HG02943 (cell line): ENCODE measurements around the gene OSBPL6.

Experiments used
- ATAC-seq: cut with Tn5 transposase; IDR thresholded peaks from one replicate; pipeline ENCODE4 v1.9.1; 2021; ENCODE audit warnings: mild to moderate bottlenecking, low read depth, moderate library complexity; ENCODE audit not compliant: unreplicated experiment

Gene OSBPL6

GRCh38 chr2:178234648-178235047, 40.3 kb downstream of the OSBPL6 start:
- no peak for ATAC-seq

GRCh38 chr2:178237488-178238153, 43.3 kb downstream of the OSBPL6 start:
- no peak for ATAC-seq

GRCh38 chr2:178238154-178238521, 43.8 kb downstream of the OSBPL6 start:
- ATAC-seq, result no peak

DNA sequence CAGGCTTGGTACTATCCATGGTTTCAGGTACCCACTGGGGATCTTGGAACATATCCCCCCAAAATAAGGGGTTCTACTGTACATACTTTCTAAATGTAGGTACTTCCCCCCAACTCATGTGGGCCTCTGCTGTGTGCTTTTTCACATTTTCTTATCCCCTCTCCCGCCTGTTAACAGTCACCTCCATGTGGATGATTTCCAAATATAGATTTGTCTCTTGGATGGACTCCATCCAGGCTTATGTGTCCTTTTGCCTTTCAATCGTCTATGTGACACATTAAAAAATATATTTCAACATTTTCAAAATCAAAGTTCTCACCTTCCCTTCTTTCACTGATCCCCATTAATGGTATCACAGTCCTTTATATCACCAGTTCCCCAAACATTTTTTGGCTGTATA, 44.4 kb downstream of the OSBPL6 start:
- no peak for ATAC-seq

DNA sequence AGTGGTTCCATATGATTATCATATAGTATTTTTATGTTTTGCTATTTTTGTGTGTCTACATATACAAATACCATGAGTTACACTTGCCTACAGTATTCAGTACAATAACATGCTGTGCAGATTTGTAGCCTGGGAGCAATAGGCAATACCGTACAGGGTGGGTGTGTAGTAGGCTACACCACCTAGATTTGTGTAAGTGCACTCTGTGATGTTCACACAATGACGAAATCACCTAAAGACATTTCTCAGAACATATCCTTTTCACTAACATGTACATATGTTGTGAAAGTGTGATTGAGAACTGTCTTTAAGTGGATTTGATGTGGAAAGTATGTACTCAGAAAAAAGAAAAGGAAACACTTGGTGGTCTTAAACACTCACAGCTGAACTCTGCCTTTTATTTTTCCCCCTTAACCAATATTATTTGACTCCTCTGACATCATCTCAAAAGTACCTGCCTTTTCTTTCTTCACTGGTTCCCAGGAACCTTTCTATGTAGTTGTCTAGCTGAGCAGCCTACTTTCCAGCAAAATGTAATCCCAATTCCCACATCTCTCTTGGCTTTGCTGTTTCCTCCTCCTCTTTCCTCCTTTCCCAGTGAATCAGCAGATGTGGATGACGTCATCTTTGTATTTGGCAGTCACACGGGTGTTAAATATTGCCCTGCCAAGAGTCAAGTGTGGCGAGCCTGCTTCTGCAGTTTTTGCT, 47.7 kb downstream of the OSBPL6 start:
- no peak for ATAC-seq

DNA sequence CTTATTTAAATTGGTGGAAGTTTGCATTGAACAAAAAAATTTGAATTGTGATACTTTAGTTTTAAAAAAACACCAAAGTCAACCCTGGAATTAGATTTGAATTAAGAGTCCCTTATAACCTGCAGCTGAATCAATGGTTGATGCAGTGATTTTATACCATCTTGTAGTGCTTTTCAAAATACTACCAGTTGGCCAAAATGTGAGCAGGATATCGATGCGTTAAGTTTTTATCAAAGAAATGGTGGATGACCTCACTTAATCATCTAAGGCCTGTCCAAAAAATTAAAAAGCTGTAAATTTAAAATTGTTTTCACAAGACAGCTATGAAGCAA, 48.2 kb downstream of the OSBPL6 start:
- ATAC-seq, result no peak

DNA sequence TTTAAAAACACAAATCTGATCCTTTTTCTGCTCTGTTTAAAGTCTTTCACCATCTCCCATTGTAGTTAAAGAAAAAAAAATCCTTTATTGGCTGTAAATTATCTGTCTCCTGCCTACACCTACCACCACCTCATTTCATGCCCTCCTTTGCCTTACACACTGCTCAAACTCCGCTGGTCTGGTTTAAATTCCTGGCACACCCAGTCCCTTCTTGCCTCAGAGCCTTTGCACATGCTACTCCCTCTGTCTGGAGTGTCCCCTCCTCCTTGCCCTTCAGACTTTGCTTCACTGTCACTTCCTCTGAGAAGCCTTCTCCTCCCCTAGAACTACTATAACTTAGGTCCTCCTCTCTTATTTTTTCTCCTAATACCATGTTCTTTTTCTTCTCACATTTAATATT, 49.6 kb downstream of the OSBPL6 start:
- ATAC-seq, result no peak

DNA sequence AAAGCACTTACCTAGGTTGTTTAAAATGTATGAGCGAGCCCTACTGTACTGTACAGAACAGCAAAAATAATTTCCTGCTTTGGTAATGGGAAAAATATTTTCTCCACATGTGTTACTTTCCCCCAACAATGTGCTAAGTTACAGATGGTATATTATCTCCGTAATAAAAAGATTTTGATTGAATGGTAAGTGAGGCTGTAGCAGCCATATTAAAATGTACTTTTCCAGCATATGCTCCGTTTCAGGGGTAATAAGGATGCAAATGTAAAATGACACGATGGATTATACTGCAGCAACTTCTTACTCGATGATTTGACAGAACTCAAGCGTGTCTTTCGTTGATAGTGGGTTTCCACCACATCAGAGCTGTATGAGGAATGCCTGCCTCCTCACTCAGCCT, 50.5 kb downstream of the OSBPL6 start:
- ATAC-seq, result no peak

DNA sequence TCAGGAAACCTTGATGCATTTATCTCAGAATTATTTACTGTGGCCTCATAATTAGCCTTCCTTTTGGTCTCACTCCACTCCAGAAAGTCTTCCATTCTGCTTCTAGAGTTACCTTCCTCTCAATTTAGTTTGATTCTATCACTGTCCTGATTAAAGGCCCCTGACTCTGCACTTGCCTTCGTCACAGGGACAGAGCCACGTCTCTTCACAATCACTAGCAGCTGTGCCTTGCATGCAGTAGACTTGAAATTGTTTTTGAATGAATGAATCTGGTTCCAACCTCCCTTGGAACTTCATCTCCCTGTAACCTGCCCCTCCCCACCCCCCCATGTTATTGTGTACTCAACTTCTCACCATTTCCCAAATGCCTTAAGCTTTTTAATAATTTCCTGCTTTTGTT, 52.4 kb downstream of the OSBPL6 start:
- ATAC-seq, result no peak

GRCh38 chr2:178247250-178247649, 52.9 kb downstream of the OSBPL6 start:
- no peak for ATAC-seq

DNA sequence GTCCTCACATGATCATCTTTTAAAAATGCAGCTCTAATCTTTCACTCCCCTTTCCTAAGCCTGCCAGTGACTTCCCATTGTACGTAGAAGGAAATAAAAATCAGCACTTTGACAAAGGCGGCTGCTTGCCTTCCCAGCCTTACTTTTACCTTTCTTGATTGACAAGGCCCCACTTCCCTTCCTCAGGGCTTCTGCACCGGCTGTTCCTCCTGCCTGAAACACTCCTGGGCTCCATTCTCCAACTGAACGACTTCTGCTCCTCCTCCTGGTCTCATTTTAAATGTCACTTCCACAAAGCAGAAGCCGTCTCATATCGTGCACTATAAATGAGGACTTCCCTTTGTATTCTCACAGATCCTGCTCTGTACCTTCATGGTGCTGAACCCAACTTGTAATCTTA, 56.1 kb downstream of the OSBPL6 start:
- ATAC-seq, result no peak

GRCh38 chr2:178251151-178251955, 57.0 kb downstream of the OSBPL6 start:
- ATAC-seq, result no peak

DNA sequence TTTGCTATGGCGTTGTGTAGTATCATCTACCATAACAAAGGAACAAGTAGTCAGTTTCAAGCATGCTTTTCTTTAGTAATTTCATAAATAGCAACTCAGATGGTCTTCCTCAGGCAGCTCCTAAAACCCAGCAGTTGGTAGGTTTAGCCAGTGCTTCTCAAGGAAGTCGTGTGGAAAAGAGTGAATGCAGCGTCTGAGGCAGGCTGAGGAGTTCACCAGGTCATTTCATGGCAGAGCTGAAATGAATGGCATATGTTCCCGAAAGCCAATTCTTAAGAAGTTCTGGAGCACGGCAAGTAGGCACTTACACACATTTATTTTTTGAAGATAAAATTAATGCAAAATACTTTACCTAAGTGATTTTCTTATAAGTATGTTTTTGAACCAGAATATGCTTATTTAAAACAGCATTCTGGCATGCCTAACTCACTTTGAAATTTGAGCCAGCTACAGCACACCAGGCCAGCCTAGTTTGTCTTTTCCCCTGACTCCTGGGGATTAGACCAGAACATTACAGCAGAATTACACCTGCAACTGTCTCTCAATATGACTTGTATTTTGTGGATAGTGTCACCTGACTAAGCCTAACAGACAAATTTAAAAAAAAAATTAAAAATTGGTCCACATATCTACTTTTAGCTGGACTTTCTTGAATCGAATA, 62.2 kb downstream of the OSBPL6 start:
- no peak for ATAC-seq

- no peak for ATAC-seq
These were observed 62.8 kb downstream of the OSBPL6 start for GRCh38 chr2:178257127-178257526.

DNA sequence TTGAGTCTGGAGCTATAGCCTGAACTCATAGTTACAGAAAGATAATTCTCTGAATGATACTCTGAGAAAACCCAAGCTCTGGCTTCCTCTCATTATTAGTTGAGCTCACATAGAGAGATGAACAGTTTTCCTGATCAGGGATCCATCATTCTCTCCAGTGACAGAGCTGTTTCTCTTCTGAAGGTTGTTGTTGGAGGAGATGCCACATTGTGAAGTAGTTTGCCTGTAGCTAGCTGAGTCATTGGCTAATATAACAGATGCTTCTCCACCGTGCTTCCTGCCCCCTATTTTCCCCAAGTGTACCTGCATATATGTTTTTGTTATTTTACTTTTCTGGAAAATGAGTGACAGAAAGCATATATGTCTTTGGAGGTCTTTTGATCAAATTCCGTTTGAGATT, 64.6 kb downstream of the OSBPL6 start:
- ATAC-seq, result no peak

DNA sequence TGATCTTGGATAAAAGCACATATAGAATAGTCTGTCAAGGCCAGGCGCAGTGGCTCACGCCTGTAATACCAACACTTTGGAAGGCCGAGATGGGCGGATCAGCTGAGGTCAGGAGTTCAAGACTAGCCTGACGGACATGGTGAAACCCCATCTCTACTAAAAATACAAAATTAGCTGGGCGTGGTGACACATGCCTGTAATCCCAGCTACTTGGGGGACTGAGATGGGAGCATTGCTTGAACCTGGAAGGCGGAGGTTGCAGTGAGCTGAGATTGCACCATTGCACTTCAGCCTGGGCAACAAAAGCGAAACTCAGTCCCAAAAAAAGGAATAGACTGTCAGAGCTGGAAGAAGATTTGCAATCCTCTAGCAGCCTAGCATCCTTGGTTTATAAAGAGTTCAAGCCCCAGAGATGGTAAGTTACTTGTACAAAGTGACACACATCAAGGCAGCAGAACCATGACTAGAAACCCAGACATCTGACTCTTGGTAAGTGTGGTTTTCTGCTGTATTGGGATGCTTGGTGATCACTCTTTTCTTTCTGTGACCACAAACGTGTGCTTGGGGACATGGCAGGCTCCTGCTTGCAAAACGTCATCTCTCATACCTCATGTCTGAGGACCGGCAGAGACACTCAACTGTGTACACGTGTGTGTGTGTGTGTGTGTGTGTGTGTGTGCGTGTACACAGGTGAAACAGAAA, 69.0 kb downstream of the OSBPL6 start:
- no peak for ATAC-seq

DNA sequence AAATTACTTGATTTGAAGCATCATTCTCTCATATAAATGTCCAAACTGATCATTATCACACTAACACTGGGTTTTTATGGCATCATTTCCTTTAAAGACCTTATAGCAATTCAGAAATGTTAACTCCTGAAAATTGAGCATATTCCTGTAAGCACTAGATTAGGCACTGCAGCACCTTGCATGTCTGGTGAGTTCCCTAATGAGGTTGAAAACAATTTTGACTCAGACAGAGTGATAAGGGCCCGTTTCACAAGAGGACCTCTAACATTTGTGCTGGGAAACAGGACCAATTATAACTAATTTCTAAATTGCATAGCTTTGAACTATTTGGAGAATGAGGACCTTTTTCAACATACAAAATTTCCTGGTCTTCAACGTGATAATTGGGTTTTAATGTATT, 69.9 kb downstream of the OSBPL6 start:
- no peak for ATAC-seq

DNA sequence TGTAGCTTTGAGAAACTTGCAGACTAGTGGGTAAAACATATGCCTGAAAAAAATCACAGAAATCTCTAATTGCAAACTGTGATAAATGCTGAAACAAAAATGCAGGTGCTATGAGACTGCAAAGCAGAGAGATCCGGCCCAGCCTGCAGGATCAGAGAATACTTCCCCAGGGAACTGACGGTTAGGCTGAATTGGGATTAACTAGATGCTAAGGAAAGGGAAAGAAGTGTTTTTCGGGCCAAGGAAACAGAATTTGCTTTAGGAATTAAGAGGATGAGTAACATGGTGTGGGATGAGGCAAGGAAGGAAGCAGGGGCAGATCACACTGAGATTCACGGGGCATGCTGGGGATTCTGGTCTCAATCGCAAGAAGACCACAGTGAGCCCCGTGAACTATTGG, 71.5 kb downstream of the OSBPL6 start:
- ATAC-seq, result no peak

- ATAC-seq, result no peak
These were observed 72.1 kb downstream of the OSBPL6 start for GRCh38 chr2:178266445-178266844.

- no peak for ATAC-seq
These were observed 73.3 kb downstream of the OSBPL6 start for GRCh38 chr2:178267660-178268059.

- ATAC-seq, result no peak
These were observed 74.1 kb downstream of the OSBPL6 start for GRCh38 chr2:178268435-178268834.
